ENCODE measurements around the gene CNTNAP2. TPM values are rescaled to one million over a fixed set of nuclear protein-coding genes. Genes with fewer than 3 reads are reported as not detected.

The CNTNAP2 gene
- total and polyA plus RNA-seq, 2 of the 4 experiments (the other 2 are of a cell fraction) = not detected

GRCh38 chr7:146206270-146206669, 89.7 kb downstream of the CNTNAP2 start:
- WGBS, 2 experiments (ENCODE audit: extremely low coverage in 2 of 2, insufficient read length in 1 of 2) = no CpG with 5 or more reads among the region's 2 CpGs
- dilution Hi-C loops (cut with HindIII; ENCODE audit: low sequenced_read_pairs, unreplicated experiment) = no loop called here
- H3K79me1 ChIP-seq (ENCODE audit: low read depth in 1 of 2, low read length in 2 of 2) = no peaks in the 10 kb centered on the region

More at GRCh38 chr7:146206270-146206669, 89.7 kb downstream of the CNTNAP2 start:
- Histone ChIP-seq H2BK15ac (ENCODE audit: low read depth, low read length) (no peak overlapping the region), H2BK120ac (ENCODE audit: low read depth, low read length) (no peak overlapping the region), H2AK9ac (replicated peaks; ENCODE audit: low read depth, low read length, poor library complexity) (no peak overlapping the region), H4K20me1 (ENCODE audit: insufficient read depth, low read length) (no peaks in the 10 kb centered on the region), H3K9ac (ENCODE audit: low read depth, low read length) (no peak overlapping the region), H2BK5ac (ENCODE audit: low read depth, low read length, poor library complexity, severe bottlenecking) (no peak overlapping the region), H4K8ac (ENCODE audit: low read depth in 2 of 2, low read length in 2 of 2) (no peak overlapping the region), H3K18ac (ENCODE audit: low read depth, low read length) (no peak overlapping the region), H3K23ac (ENCODE audit: low read depth, low read length) (no peak overlapping the region), H3K9me3 (ENCODE audit: control insufficient read depth, insufficient read depth, low read length) (peaks cover 4% of the 10 kb centered on the region), H3K9me1 (ENCODE audit: insufficient read depth, low read length) (no peaks in the 10 kb centered on the region), H3K4me3 (ENCODE audit: insufficient read depth, low read depth, low read length) (no peak overlapping the region), H3K4ac (ENCODE audit: low read depth, low read length) (no peak overlapping the region), H3K36me3 (ENCODE audit: control insufficient read depth, insufficient read depth, low read length) (no peaks in the 10 kb centered on the region), H2BK20ac (ENCODE audit: low read depth, low read length) (no peak overlapping the region), H3K27me3 (ENCODE audit: control insufficient read depth, insufficient read depth, low read length) (no peaks in the 10 kb centered on the region), H3K4me1 (ENCODE audit: control insufficient read depth, insufficient read depth, low read length) (no peaks in the 10 kb centered on the region), H3K27ac (ENCODE audit: insufficient read depth, low read length) (no peak overlapping the region), H4K5ac (ENCODE audit: low read depth, low read length) (no peak overlapping the region), H3K56ac (ENCODE audit: extremely low read depth, insufficient read depth, low read length) (no peak overlapping the region), H4K91ac (ENCODE audit: insufficient read depth, low read depth, low read length) (no peak overlapping the region), H2AFZ (replicated peaks; ENCODE audit: low read length, poor library complexity) (no peak overlapping the region), H3K14ac (replicated peaks; ENCODE audit: low read depth, low read length) (no peak overlapping the region), H3K4me2 (ENCODE audit: low read depth, low read length) (no peak overlapping the region), H2AK5ac (ENCODE audit: low read depth, low read length) (no peak overlapping the region)
- intact Hi-C loops (cut with micrococcal nuclease) = no loop called here
- no peak for ATAC-seq (ENCODE audit: low read depth)
- ChIA-PET CTCF (no interaction called here), POLR2A (ENCODE audit: unreplicated experiment) (no interaction called here)
- in situ Hi-C loops (cut with MboI; ENCODE audit: low sequenced_read_pairs) = no loop called here
- DNase-seq = no peak
- no TSS peak for BruUV-seq (replicated peaks)
- TF ChIP-seq MAFK (IDR thresholded peaks at IDR 0.05; ENCODE audit: low read depth, low read length) (no peak), FOS (IDR thresholded peaks at IDR 0.05; ENCODE audit: low read depth, low read length) (no peak), CHD1 (IDR thresholded peaks at IDR 0.05; ENCODE audit: low read depth, low read length) (no peak), SMC3 (IDR thresholded peaks at IDR 0.05; ENCODE audit: low read depth, low read length) (no peak), BHLHE40 (IDR thresholded peaks at IDR 0.05; ENCODE audit: low read depth, low read length) (no peak), CTCF (conservative IDR thresholded peaks at IDR 0.05; ENCODE audit: low read depth, low read length) (no peak), RCOR1 (IDR thresholded peaks at IDR 0.05; ENCODE audit: insufficient replicate concordance, low read length) (no peak), USF2 (IDR thresholded peaks at IDR 0.05; ENCODE audit: low read depth, low read length) (no peak), RAD21 (IDR thresholded peaks at IDR 0.05; ENCODE audit: low read length) (no peak), CEBPB (IDR thresholded peaks at IDR 0.05; ENCODE audit: low read depth, low read length) (no peak), NFE2L2 (IDR thresholded peaks at IDR 0.05; ENCODE audit: low read depth, low read length) (no peak), POLR2A (IDR thresholded peaks at IDR 0.05; ENCODE audit: low read depth, low read length) (no peak), ELK1 (IDR thresholded peaks at IDR 0.05; ENCODE audit: borderline replicate concordance, low read depth, low read length) (no peak), MAZ (IDR thresholded peaks at IDR 0.05; ENCODE audit: borderline replicate concordance, low read depth, low read length) (no peak), MXI1 (IDR thresholded peaks at IDR 0.05; ENCODE audit: borderline replicate concordance, low read depth, low read length) (no peak), RFX5 (IDR thresholded peaks at IDR 0.05; ENCODE audit: low read depth, low read length) (no peak)
